Left cardiac atrium (tissue), 2 donors: ENCODE measurements around the gene ZDHHC12. TPM values are rescaled to one million over a fixed set of nuclear protein-coding genes. Genes with fewer than 3 reads are reported as not detected.

ENCODE experiments used
- total RNA-seq, 2 donors: library from RNA; stranded (reverse); fragmentation: NEBNext Ultra II Directional; extraction: Animal tissue kit (Norgen Biotek cat#: 25700); gene quantifications; one replicate each; pipeline ENCODE4 v1.2.1, GENCODE V29; 2021
- donor health status: DM: no; HTN: yes; CAD: no; lungs with severe emphysema.
- donor health status: DM: yes; HTN: yes; CAD: no.

ZDHHC12 gene
- total RNA-seq, 2 donors from 2014 or later: 8.3 to 13.8 TPM

Other genes starting within 250 kb of the ZDHHC12 start
- 10 to 100 TPM; 15.5 to 19.1 TPM for gene GLE1, start 219.4 kb downstream of the ZDHHC12 start, total RNA-seq
- gene SPTAN1, start 171.5 kb downstream of the ZDHHC12 start, total RNA-seq: 100 to 1,000 TPM; 277 to 336 TPM
- 10 to 100 TPM; 12.8 to 20.3 TPM for gene DYNC2I2, start 67.3 kb downstream of the ZDHHC12 start, total RNA-seq
- gene SET, start 34.9 kb downstream of the ZDHHC12 start, total RNA-seq: 100 to 1,000 TPM; 158 to 191 TPM
- gene PKN3, start 21.6 kb downstream of the ZDHHC12 start, total RNA-seq: 10 to 100 TPM in 1 of 2 donors, 1 to 10 TPM in 1; 6.2 to 11.2 TPM
- gene ZER1, start 47.8 kb upstream of the ZDHHC12 start, total RNA-seq: 10 to 100 TPM; 36.6 to 37.0 TPM
- gene TBC1D13, start 63.1 kb upstream of the ZDHHC12 start, total RNA-seq: 10 to 100 TPM; 15.7 to 16.9 TPM
- gene ENDOG, start 94.4 kb upstream of the ZDHHC12 start, total RNA-seq: 10 to 100 TPM; 58.5 to 61.8 TPM
- 10 to 100 TPM; 18.5 to 20.9 TPM for gene SPOUT1, start 105.7 kb upstream of the ZDHHC12 start, total RNA-seq
- 10 to 100 TPM; 10.4 to 10.8 TPM for gene KYAT1, start 157.8 kb upstream of the ZDHHC12 start, total RNA-seq
- gene LRRC8A, start 158.0 kb upstream of the ZDHHC12 start, total RNA-seq: 10 to 100 TPM; 23.7 to 47.8 TPM
- gene PHYHD1, start 196.9 kb upstream of the ZDHHC12 start, total RNA-seq: 10 to 100 TPM; 21.4 to 28.2 TPM
- gene DOLK, start 223.5 kb upstream of the ZDHHC12 start, total RNA-seq: 10 to 100 TPM in 1 of 2 donors, 1 to 10 TPM in 1; 9.3 to 11.3 TPM
- gene NUP188, start 223.6 kb upstream of the ZDHHC12 start, total RNA-seq: 10 to 100 TPM; 14.8 to 30.0 TPM